Neural progenitor cell (in vitro differentiated cells): Measurements from ENCODE around the gene GPLD1. TPM values are rescaled to one million over a fixed set of nuclear protein-coding genes. Genes with fewer than 3 reads are reported as not detected.

Experiments used
- DNase-seq: peaks from one replicate; pipeline ENCODE4 v3.0.0-alpha.2; 2016; ENCODE audit warnings: low spot score
- H2AFZ ChIP-seq: fragments of 200-600 bp; sonication (generic); replicated peaks from 2 replicates; pipeline ENCODE4 v1.6.1; 2016; ENCODE audit warnings: antibody characterized with exemption
- H3F3A ChIP-seq: fragments of 200-600 bp; sonication (generic); 2 replicates; pipeline ENCODE4 v1.6.1; 2016; ENCODE audit warnings: antibody characterized with exemption, low read depth
- H3K27ac ChIP-seq: fragments of 200-600 bp; sonication (generic); 2 replicates; pipeline ENCODE4 v1.5.1; 2016; ENCODE audit warnings: mild to moderate bottlenecking
- H3K27me3 ChIP-seq: fragments of 200-600 bp; sonication (generic); 2 replicates; pipeline ENCODE4 v1.6.1; 2016; ENCODE audit warnings: mild to moderate bottlenecking, moderate library complexity
- H3K36me3 ChIP-seq: fragments of 200-600 bp; sonication (generic); 2 replicates; pipeline ENCODE4 v1.5.1; 2016
- H3K4me1 ChIP-seq: fragments of 200-600 bp; sonication (generic); 2 replicates; pipeline ENCODE4 v1.6.1; 2016; ENCODE audit warnings: mixed run types
- H3K4me2 ChIP-seq: fragments of 200-600 bp; sonication (generic); 2 replicates; pipeline ENCODE4 v1.6.1; 2016
- H3K4me3 ChIP-seq: fragments of 200-600 bp; sonication (generic); 2 replicates; pipeline ENCODE4 v1.5.1; 2016
- H3K79me2 ChIP-seq: fragments of 200-600 bp; sonication (generic); 2 replicates; pipeline ENCODE4 v1.6.1; 2016; ENCODE audit warnings: low read depth
- H3K9ac ChIP-seq: fragments of 200-600 bp; sonication (generic); 2 replicates; pipeline ENCODE4 v1.6.1; 2016
- H3K9me3 ChIP-seq: fragments of 200-600 bp; sonication (generic); 2 replicates; pipeline ENCODE4 v1.5.1; 2016; ENCODE audit warnings: low read depth
- H4K20me1 ChIP-seq: fragments of 200-600 bp; sonication (generic); 2 replicates; pipeline ENCODE4 v1.6.1; 2016; ENCODE audit warnings: low read depth
- H3K27ac Mint-ChIP-seq: 3 replicates; pipeline ENCODE4 v1.8.0; 2021; ENCODE audit warnings: mixed read lengths
- H3K27me3 Mint-ChIP-seq: 2 replicates; pipeline ENCODE4 v1.8.0; 2022; ENCODE audit warnings: low read depth, mild to moderate bottlenecking, inconsistent platforms, moderate library complexity, mixed read lengths; ENCODE audit not compliant: insufficient read depth
- H3K36me3 Mint-ChIP-seq: 3 replicates; pipeline ENCODE4 v1.8.0; 2021; ENCODE audit warnings: mixed read lengths
- H3K4me1 Mint-ChIP-seq: 3 replicates; pipeline ENCODE4 v1.8.0; 2021; ENCODE audit warnings: mixed read lengths
- H3K4me3 Mint-ChIP-seq: 3 replicates; pipeline ENCODE4 v1.8.0; 2021; ENCODE audit warnings: mild to moderate bottlenecking, moderate library complexity, mixed read lengths
- H3K9me3 Mint-ChIP-seq: 3 replicates; pipeline ENCODE4 v1.8.0; 2020; ENCODE audit warnings: mixed read lengths
- CTCF ChIP-seq: fragments of 200-600 bp; sonication (generic); IDR thresholded peaks from 2 replicates; pipeline ENCODE4 v1.5.1; 2017; ENCODE audit warnings: antibody characterized with exemption, mild to moderate bottlenecking
- EZH2 ChIP-seq: fragments of 200-600 bp; sonication (generic); IDR thresholded peaks from 2 replicates; pipeline ENCODE4 v1.6.1; 2017; ENCODE audit warnings: antibody characterized with exemption, mild to moderate bottlenecking, moderate library complexity
- EZH2phosphoT487 ChIP-seq: fragments of 200-600 bp; sonication (generic); IDR thresholded peaks from 2 replicates; pipeline ENCODE4 v1.6.1; 2017; ENCODE audit warnings: antibody characterized with exemption
- total RNA-seq: library from RNA; depleted of rRNA; stranded (reverse); fragments of >200 nt; gene quantifications from 2 replicates; pipeline ENCODE4 v1.2.3, GENCODE V29; 2015; ENCODE audit warnings: low replicate concordance

The GPLD1 gene
- total RNA-seq, 1 donor from 2014 or later: 8.3 TPM

GRCh38 chr6:24458134-24458533 lies 31.2 kb downstream of the GPLD1 start:
- no peak overlapping the region for H3K4me3 Mint-ChIP-seq

GRCh38 chr6:24455061-24455460 lies 34.3 kb downstream of the GPLD1 start:
- no peaks in the 10 kb centered on the region for H3K9me3 Mint-ChIP-seq
- H3K4me3 Mint-ChIP-seq: no peak overlapping the region
- Histone ChIP-seq H3K79me2 (no peaks in the 10 kb centered on the region), H3K9ac (no peak overlapping the region), H3K4me3 (no peak overlapping the region), H3K27ac (no peak overlapping the region), H3K4me2 (no peak overlapping the region), H3K4me1 (no peaks in the 10 kb centered on the region), H3K27me3 (no peaks in the 10 kb centered on the region), H4K20me1 (no peaks in the 10 kb centered on the region), H3K36me3 (no peaks in the 10 kb centered on the region), H3K9me3 (no peaks in the 10 kb centered on the region), H3F3A (no peaks in the 10 kb centered on the region), H2AFZ (no peak overlapping the region)
- no peak overlapping the region for H3K27ac Mint-ChIP-seq
- peak; percentile 18 for DNase-seq
- peaks cover 5% of the 10 kb centered on the region for H3K27me3 Mint-ChIP-seq
- H3K4me1 Mint-ChIP-seq: no peaks in the 10 kb centered on the region
- H3K36me3 Mint-ChIP-seq: peaks cover 3% of the 10 kb centered on the region
- no peak for TF ChIP-seq EZH2
- TF ChIP-seq CTCF: no peak
- no peak for TF ChIP-seq EZH2phosphoT487

More at GRCh38 chr6:24458134-24458533, 31.2 kb downstream of the GPLD1 start:
- Histone ChIP-seq H3K4me2 (no peak overlapping the region), H3K36me3 (no peaks in the 10 kb centered on the region), H3K79me2 (no peaks in the 10 kb centered on the region), H3F3A (no peaks in the 10 kb centered on the region), H3K4me1 (no peaks in the 10 kb centered on the region), H2AFZ (no peak overlapping the region), H4K20me1 (no peaks in the 10 kb centered on the region), H3K9me3 (no peaks in the 10 kb centered on the region), H3K9ac (no peak overlapping the region), H3K27me3 (no peaks in the 10 kb centered on the region), H3K4me3 (no peak overlapping the region), H3K27ac (no peak overlapping the region)
- no peak for DNase-seq
- no peak for TF ChIP-seq EZH2
- TF ChIP-seq EZH2phosphoT487: no peak
- no peak for TF ChIP-seq CTCF
- Mint-ChIP-seq H3K4me1 (no peaks in the 10 kb centered on the region), H3K27me3 (peaks cover 3% of the 10 kb centered on the region), H3K27ac (no peak overlapping the region), H3K9me3 (no peaks in the 10 kb centered on the region), H3K36me3 (peaks cover 3% of the 10 kb centered on the region)

- Histone ChIP-seq H3K9ac (no peak overlapping the region), H3K27me3 (no peaks in the 10 kb centered on the region), H3K27ac (no peak overlapping the region), H3K4me3 (no peak overlapping the region), H3K4me1 (no peaks in the 10 kb centered on the region), H3K79me2 (no peaks in the 10 kb centered on the region), H2AFZ (no peak overlapping the region), H3F3A (no peaks in the 10 kb centered on the region), H3K9me3 (no peaks in the 10 kb centered on the region), H3K36me3 (no peaks in the 10 kb centered on the region), H3K4me2 (no peak overlapping the region), H4K20me1 (no peaks in the 10 kb centered on the region)
- H3K4me1 Mint-ChIP-seq: no peaks in the 10 kb centered on the region
- DNase-seq: no peak
- peaks cover 3% of the 10 kb centered on the region for H3K36me3 Mint-ChIP-seq
- no peak overlapping the region for H3K27ac Mint-ChIP-seq
- peaks cover 5% of the 10 kb centered on the region for H3K27me3 Mint-ChIP-seq
- no peaks in the 10 kb centered on the region for H3K9me3 Mint-ChIP-seq
- TF ChIP-seq CTCF: no peak
- no peak for TF ChIP-seq EZH2phosphoT487
- TF ChIP-seq EZH2: no peak
- no peak overlapping the region for H3K4me3 Mint-ChIP-seq
These were observed 34.9 kb downstream of the GPLD1 start for GRCh38 chr6:24454452-24454851.

- H3K9me3 ChIP-seq: no peaks in the 10 kb centered on the region
- no peaks in the 10 kb centered on the region for H3K9me3 Mint-ChIP-seq
- no peaks in the 10 kb centered on the region for H3K4me1 ChIP-seq
- H3F3A ChIP-seq: no peaks in the 10 kb centered on the region
- H3K27ac ChIP-seq: no peak overlapping the region
- DNase-seq: no peak
- H3K79me2 ChIP-seq: no peaks in the 10 kb centered on the region
- no peaks in the 10 kb centered on the region for H3K36me3 ChIP-seq
- H3K9ac ChIP-seq: no peak overlapping the region
- no peak overlapping the region for H3K27ac Mint-ChIP-seq
- TF ChIP-seq CTCF (no peak), EZH2phosphoT487 (no peak), EZH2 (no peak)
- H3K4me3 ChIP-seq: no peak overlapping the region
- H2AFZ ChIP-seq: no peak overlapping the region
- peaks cover 5% of the 10 kb centered on the region for H3K27me3 Mint-ChIP-seq
- H4K20me1 ChIP-seq: no peaks in the 10 kb centered on the region
- no peaks in the 10 kb centered on the region for H3K4me1 Mint-ChIP-seq
- no peaks in the 10 kb centered on the region for H3K27me3 ChIP-seq
- peaks cover 3% of the 10 kb centered on the region for H3K36me3 Mint-ChIP-seq
- no peak overlapping the region for H3K4me3 Mint-ChIP-seq
- H3K4me2 ChIP-seq: no peak overlapping the region
These were observed 35.5 kb downstream of the GPLD1 start for GRCh38 chr6:24453921-24454320.
